OCI-LY7 (cell line): ENCODE measurements around the gene CORO2B. TPM values are rescaled to one million over a fixed set of nuclear protein-coding genes. Genes with fewer than 3 reads are reported as not detected.

ENCODE experiments used
- BruUV-seq: library from RNA; stranded (reverse); fragments of 400-500 nt; replicated peaks from 2 replicates; lab custom pipeline; 2021; lab: Mats Ljungman, UMichigan
- CTCF ChIA-PET: fragments of 300-600 bp; sonication (Branson Sonifier 250); formaldehyde crosslinking; loops from one replicate; lab custom pipeline; 2022; ENCODE audit warnings: antibody characterized with exemption; ENCODE audit not compliant: unreplicated experiment; lab: Charles Lee
- POLR2A ChIA-PET: fragments of 300-600 bp; sonication (Branson Sonifier 250); formaldehyde crosslinking; loops from one replicate; lab custom pipeline; 2022; ENCODE audit warnings: antibody characterized with exemption; lab: Charles Lee
- DNase-seq: peaks from one replicate; pipeline ENCODE4 v3.0.0-alpha.2; 2015; ENCODE audit warnings: low spot score
- H2AFZ ChIP-seq: fragments of 200-600 bp; sonication (generic), shearing (Covaris generic); 2 replicates; pipeline ENCODE4 v1.6.1; 2014; ENCODE audit warnings: mild to moderate bottlenecking, antibody characterized with exemption, low read length, moderate library complexity
- H3K27ac ChIP-seq: fragments of 200-600 bp; sonication (generic); 2 replicates; pipeline ENCODE4 v1.5.1; 2014; ENCODE audit warnings: mixed run types, low read depth, mild to moderate bottlenecking, moderate library complexity, low read length, inconsistent platforms; ENCODE audit not compliant: poor library complexity, severe bottlenecking
- H3K36me3 ChIP-seq: fragments of 200-600 bp; sonication (generic); 2 replicates; pipeline ENCODE4 v1.6.1; 2014; ENCODE audit warnings: mild to moderate bottlenecking, antibody characterized with exemption, low read length, moderate library complexity, mixed read lengths; ENCODE audit not compliant: insufficient read depth
- H3K4me1 ChIP-seq: fragments of 200-600 bp; sonication (generic); 2 replicates; pipeline ENCODE4 v1.5.1; 2014; ENCODE audit warnings: mild to moderate bottlenecking, low read length; ENCODE audit not compliant: insufficient read depth, poor library complexity, severe bottlenecking
- H3K4me2 ChIP-seq: fragments of 200-600 bp; sonication (generic); 2 replicates; pipeline ENCODE4 v1.6.1; 2014; ENCODE audit warnings: mild to moderate bottlenecking, low read length
- H3K4me3 ChIP-seq: fragments of 200-600 bp; sonication (generic); 2 replicates; pipeline ENCODE4 v1.5.1; 2014; ENCODE audit warnings: mild to moderate bottlenecking, low read depth, low read length; ENCODE audit not compliant: poor library complexity, severe bottlenecking
- H3K79me2 ChIP-seq: fragments of 200-600 bp; sonication (generic); 2 replicates; pipeline ENCODE4 v1.6.1; 2016; ENCODE audit warnings: low read depth, mild to moderate bottlenecking, low read length, moderate library complexity, mixed read lengths; ENCODE audit not compliant: insufficient read depth
- H3K9me2 ChIP-seq: fragments of 200-600 bp; sonication (generic); 2 replicates; pipeline ENCODE4 v1.6.1; 2016; ENCODE audit warnings: mild to moderate bottlenecking, low read length, mixed read lengths; ENCODE audit not compliant: insufficient read depth
- H3K9me3 ChIP-seq: fragments of 200-600 bp; sonication (generic); 2 replicates; pipeline ENCODE4 v1.6.1; 2014; ENCODE audit warnings: mild to moderate bottlenecking, mixed run types, low read length, mixed read lengths
- H4K20me1 ChIP-seq: fragments of 200-600 bp; sonication (generic); 2 replicates; pipeline ENCODE4 v1.6.1; 2014; ENCODE audit warnings: mild to moderate bottlenecking, antibody characterized with exemption, low read length, moderate library complexity, mixed read lengths; ENCODE audit not compliant: insufficient read depth
- EZH2phosphoT487 ChIP-seq: fragments of 200-600 bp; sonication (generic); IDR thresholded peaks from 2 replicates; pipeline ENCODE4 v1.6.1; 2018; ENCODE audit warnings: low read depth, borderline replicate concordance, mild to moderate bottlenecking, mixed run types, antibody characterized with exemption, low read length, moderate library complexity, mixed read lengths
- intact Hi-C: fragments of 100-400 bp; cut with micrococcal nuclease; formaldehyde crosslinking; loops from one replicate; pipeline ENCODE4 v1.10.0; 2022; ENCODE audit not compliant: unreplicated experiment
- total RNA-seq, 2 experiments: library from RNA; depleted of rRNA in 1 of 2; stranded (reverse); fragments of >200 nt in 1 of 2; shearing (Covaris generic) in 1 of 2; gene quantifications; 2 replicates each; pipeline ENCODE4 v1.2.3, GENCODE V29; 2014 to 2022
- TF ChIP-seq, protein P1 (sequence below): fragments of 200-600 bp; sonication (generic); conservative IDR thresholded peaks from 2 replicates; pipeline ENCODE4 v1.5.1; 2014; ENCODE audit warnings: mild to moderate bottlenecking, antibody characterized with exemption, low read length, moderate library complexity, mixed read lengths

Gene CORO2B
- total RNA-seq, 2 experiments from 2014 or later = 7.4 to 12.5 TPM

DNA sequence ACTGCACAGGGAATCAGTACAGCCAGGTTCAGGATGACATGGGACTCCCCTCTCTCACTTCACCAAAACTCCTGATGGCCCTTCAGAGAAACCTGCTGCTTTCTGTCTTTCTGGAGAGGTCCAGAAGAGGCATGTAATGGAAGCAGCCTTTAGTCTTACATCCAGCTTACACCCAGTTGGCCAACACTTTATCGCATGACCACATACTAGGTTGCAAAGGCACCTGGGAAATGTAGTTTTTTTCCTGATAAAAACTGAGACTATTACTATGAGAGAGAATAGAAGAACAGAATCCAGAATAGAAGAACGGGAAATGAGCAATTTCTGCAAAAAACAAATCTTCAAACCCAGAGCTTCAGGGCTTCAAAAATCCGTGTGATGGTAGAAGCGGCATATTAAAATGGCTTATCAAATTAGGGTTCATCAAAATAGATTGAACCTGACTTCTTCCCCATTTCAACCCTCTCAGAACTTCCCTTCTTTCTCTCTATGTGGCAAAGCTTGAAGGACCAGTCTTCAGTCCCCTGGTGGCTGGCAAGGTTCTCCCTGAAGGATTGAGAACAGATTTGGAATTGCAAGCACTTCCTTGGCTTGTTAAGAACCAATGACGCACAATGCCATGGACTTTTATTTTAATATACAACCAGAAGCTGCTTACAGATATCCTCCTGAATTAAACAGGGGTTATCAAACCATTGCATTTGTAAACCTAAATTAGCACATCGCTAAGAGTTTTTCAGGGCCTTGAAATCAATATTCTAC is 34.4 kb downstream of the CORO2B start:
- CTCF ChIA-PET = interaction anchor here (1.2 kb wide), 1 partner anchor 9 kb away, joined by 3 read pairs; no protein-coding TSS in a partner anchor
- intact Hi-C loops = no loop called here
- Histone ChIP-seq H3K36me3 (no peaks in the 10 kb centered on the region; the same call in 1 of the 2 replicates), H3K4me3 (no peak overlapping the region), H3K9me2 (no peaks in the 10 kb centered on the region), H3K4me1 (peaks cover 20% of the 10 kb centered on the region), H3K4me2 (no peak overlapping the region), H3K79me2 (peaks cover 2% of the 10 kb centered on the region; the same call in 1 of the 2 replicates), H2AFZ (no peak overlapping the region), H4K20me1 (no peaks in the 10 kb centered on the region), H3K27ac (no peak overlapping the region), H3K9me3 (no peaks in the 10 kb centered on the region; the same call in 1 of the 2 replicates)
- DNase-seq = peak; percentile 39
- no TSS peak for BruUV-seq
- POLR2A ChIA-PET = interaction anchor here (0.5 to 0.6 kb wide), 2 partner anchors 37 to 338 kb away, joined by 3 to 6 read pairs; no protein-coding TSS in a partner anchor
- TF ChIP-seq, protein P1, sequence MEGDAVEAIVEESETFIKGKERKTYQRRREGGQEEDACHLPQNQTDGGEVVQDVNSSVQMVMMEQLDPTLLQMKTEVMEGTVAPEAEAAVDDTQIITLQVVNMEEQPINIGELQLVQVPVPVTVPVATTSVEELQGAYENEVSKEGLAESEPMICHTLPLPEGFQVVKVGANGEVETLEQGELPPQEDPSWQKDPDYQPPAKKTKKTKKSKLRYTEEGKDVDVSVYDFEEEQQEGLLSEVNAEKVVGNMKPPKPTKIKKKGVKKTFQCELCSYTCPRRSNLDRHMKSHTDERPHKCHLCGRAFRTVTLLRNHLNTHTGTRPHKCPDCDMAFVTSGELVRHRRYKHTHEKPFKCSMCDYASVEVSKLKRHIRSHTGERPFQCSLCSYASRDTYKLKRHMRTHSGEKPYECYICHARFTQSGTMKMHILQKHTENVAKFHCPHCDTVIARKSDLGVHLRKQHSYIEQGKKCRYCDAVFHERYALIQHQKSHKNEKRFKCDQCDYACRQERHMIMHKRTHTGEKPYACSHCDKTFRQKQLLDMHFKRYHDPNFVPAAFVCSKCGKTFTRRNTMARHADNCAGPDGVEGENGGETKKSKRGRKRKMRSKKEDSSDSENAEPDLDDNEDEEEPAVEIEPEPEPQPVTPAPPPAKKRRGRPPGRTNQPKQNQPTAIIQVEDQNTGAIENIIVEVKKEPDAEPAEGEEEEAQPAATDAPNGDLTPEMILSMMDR = no peak
- TF ChIP-seq EZH2phosphoT487 = no peak

- Histone ChIP-seq H3K9me3 (no peaks in the 10 kb centered on the region; the same call in 1 of the 2 replicates), H4K20me1 (no peaks in the 10 kb centered on the region), H2AFZ (no peak overlapping the region), H3K4me3 (no peak overlapping the region), H3K79me2 (peaks cover 3% of the 10 kb centered on the region; the same call in 1 of the 2 replicates), H3K4me1 (peaks cover 34% of the 10 kb centered on the region), H3K27ac (no peak overlapping the region), H3K4me2 (no peak overlapping the region), H3K36me3 (no peaks in the 10 kb centered on the region; the same call in 1 of the 2 replicates), H3K9me2 (no peaks in the 10 kb centered on the region)
- TF ChIP-seq, protein P1 = no peak
- no peak for TF ChIP-seq EZH2phosphoT487
- ChIA-PET POLR2A (no interaction called here), CTCF (no interaction called here)
- no TSS peak for BruUV-seq
- no peak for DNase-seq
- intact Hi-C loops = no loop called here
These were observed 35.7 kb downstream of the CORO2B start for GRCh38 chr15:68614286-68615035.
